Esophagus mucosa (tissue), 1 donor: ENCODE measurements around the gene GAK. TPM values are rescaled to one million over a fixed set of nuclear protein-coding genes. Genes with fewer than 3 reads are reported as not detected.

Experiments used
- ATAC-seq: fragments of 200-7000 bp; cut with Tn5 transposase; one replicate; pipeline ENCODE4 v1.9.1; 2020
- total RNA-seq: library from RNA; stranded (reverse); gene quantifications from one replicate; pipeline ENCODE4 v1.2.4, GENCODE V29; 2023
- donor health status: DM: yes; HTN: yes; CAD: no.

The GAK gene
- total RNA-seq, 1 donor from 2014 or later = 69.1 TPM

DNA sequence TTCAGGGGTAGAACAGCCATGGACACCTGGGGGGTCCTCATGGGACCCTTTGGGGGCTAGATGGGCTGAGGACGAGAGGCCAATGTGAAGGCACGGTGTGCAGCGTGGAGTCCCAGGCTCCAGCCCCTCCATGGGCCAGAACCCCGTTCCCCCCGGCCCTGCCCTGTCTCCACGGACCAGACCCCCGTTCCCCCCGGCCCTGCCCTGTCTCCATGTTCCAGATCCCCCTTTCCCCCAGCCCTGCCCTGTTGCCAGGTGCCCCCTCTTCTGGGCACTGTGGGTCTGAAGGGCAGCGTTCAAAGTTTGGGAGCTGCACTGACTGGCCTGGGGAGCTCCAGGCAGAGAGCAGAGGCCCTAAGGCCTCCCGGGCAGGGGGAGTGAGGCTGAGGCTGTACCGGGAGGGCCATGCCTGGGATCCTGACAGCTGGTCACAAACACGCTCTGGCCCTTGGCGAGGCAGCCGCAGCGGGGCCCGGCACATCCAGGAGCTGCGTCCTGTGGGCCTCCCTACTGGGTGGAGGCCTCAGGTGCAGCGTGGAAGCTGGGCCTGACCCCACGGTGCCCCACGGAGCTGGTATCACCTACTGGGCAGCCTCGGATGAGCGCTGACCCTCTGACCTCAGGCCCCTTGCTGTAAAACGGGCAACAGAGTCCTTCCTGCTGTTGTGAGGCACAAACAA, 32.4 kb upstream of the GAK start:
- ATAC-seq = no peak

DNA sequence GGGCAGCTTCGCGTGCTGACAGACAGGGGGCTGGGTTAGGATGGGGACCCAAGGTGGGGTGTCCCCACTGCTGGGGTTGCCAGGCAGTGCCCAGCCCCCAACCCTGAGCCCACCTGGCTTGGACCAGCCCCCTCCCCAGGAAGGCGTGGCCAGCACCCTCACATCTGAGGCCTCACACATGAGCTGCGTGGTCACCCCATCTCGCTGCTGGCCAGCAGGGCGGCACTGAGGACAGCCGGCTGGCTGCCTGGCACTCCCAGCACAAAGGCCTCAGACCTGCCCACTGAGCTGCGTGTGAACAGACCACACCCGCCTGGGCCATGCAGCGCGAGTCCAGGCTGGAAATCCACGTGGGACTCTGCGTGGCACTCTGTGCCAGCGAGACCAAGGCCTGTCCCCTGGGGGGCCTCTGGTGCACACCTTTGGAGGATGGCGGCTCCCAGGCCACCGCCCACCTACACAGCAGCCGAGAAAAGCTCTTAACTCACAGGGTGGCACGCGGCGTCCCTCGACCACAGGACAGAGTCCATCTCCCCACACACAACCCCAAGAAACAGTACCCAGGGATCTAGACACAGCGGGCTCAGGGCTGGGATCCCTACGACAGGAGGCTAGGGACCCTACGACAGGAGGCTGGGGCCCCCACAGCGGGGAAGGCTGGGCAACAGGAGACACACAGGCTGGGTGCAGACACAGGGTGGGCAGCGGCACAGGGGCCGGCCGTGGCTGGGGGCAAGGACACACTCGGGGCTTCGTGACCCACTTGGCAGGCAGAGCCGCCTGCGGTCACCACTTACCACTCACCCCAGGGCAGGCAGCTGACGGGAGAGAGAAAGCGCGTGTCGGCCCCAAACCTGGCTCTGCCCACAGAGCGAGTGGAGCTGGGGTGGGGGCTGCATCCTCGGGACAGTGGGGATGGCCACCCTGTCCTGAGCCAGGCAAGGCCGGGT, 31.4 kb upstream of the GAK start:
- peak; percentile 37 for ATAC-seq

DNA sequence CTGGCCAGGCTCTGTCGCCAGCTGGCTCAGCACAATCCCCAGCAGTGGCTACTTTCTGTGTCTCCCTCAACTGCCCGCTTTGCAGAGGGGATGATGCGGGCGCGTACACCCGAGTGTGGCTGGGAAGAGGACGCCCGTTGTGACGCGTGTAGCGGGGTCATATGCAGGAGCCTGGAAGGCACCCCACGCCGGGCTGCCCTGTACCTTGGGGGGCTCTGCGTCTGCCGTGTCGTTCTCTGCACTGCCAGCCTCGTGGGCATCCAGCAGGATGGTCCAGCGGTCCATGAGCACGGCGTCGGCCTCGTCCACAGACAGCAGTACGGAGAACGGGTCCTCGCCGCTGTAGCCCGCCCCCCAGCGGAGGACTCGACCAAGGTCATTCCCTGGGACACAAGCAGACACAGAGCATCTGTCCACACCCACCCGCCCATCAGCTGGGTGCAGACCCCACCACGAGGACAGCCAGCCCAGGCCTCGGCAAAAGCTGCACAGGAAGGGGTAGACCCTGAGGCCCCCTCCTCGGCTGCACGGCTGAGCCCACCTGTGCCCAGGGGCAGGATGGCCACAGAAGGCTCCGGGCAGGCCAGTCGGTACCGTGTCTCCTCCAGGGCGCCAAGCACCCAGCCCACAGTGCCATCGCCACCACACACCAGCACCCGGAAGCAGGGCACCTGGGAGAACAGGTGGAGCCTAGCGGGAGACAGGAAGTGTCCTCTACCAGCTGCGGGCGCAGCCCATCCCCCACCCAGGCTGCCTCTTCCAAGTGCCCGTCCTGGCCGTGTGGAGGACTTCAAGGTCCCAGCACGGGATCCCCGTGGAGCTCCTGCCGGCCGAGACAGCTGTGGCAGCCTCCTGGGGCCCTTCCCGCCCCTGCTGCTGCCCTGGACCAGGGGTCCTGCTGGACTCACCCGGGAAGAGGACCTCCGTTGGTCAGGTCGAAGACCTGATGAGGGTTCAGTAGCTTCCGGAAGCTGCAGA, 30.4 kb upstream of the GAK start:
- no peak for ATAC-seq

DNA sequence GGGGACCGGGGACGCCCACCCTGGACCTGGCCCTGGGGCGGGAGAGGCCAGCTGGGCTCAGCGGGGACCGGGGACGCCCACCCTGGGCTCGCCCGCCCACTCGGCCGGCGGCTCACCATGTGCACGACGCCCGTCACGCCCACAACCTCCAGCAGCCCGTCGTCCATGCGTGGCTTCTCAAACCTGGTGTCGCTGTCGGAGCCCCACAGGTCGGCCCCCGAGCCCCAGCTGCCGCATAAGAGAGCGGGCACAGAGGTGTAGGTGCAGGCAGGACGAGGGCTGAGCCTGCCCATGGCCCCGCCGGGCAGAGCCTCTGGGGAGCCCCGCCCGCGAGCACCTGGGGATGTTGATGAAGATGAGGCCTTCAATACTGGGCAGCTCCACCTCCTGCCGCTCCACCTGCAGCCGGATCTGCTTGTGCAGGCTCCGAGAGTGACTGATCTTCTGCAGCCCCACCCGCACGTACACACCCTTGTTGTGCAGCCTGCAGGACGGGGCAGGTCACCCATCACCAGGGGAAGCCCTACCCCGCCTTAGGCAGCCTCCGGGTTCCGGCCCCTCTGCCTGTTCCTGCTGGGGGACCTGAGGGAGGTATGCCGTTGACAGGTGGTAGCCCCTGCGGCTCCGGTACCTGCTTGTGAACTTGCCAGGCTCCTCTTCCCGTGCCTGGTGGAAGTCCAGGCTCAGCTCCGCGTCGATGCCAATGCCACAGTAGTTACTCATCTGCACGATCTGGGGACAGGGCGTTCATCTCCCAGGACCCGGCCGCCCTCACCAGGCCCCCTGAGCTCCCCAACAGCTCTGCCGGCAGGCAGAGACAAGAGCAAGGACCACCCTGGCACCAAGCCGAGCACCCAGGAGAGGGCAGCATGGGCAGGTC, 29.5 kb upstream of the GAK start:
- peak; percentile 89 for ATAC-seq

DNA sequence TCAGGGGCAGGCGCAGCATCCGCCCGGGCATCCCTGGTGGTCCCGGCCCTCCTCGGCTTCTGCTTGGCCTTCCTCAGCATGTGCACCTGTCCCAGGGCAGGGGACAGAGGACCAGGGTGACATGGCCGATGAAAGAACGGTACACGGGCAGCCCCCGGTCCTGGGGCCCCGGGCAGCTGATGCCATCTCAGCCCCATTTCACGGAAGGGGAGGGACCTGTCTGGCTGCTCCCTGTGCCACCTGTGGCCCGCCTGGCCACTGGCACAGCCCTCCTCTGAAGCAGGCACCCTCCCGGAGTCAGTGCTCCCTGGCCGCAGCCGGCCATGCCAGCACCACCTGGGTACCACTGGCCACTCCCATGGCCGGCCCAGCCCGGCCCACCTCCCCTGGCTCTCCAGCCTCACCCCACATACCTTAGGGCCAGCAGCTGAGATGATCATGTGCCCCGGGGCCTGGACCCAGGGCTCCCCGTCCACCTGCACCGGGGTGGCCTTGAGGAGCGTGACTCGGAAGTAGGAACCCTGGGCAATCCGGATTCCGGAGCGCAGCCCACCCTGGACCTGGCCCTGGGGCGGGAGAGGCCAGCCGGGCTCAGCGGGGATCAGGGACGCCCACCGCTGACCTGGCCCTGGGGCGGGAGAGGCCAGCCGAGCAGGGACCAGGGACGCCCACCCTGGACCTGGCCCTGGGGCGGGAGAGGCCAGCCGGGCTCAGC, 28.7 kb upstream of the GAK start:
- ATAC-seq = no peak

DNA sequence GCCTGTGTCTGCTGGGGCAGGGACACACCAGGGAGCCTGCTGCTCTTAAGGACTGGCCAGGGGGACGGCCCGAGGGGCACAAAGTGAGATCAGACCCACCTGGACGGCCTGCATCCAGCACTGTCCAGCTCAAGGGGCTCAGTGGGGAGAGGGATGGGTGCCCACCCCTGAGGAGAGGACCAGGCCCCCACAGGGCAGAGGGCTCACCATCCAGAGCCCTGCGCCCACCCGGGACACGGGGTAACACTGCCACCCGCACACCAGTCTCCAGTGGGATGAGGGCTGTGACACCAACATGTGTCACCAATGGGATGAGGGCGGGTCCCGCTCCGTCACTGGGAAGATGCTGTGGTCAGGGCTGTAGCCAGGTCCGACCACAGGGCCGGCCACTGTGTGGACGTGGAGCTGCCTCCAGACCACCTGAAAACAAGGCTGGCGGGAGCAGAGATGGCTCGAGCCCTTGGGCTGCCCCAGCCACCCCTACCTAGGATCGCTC, 28.1 kb upstream of the GAK start:
- ATAC-seq = no peak

DNA sequence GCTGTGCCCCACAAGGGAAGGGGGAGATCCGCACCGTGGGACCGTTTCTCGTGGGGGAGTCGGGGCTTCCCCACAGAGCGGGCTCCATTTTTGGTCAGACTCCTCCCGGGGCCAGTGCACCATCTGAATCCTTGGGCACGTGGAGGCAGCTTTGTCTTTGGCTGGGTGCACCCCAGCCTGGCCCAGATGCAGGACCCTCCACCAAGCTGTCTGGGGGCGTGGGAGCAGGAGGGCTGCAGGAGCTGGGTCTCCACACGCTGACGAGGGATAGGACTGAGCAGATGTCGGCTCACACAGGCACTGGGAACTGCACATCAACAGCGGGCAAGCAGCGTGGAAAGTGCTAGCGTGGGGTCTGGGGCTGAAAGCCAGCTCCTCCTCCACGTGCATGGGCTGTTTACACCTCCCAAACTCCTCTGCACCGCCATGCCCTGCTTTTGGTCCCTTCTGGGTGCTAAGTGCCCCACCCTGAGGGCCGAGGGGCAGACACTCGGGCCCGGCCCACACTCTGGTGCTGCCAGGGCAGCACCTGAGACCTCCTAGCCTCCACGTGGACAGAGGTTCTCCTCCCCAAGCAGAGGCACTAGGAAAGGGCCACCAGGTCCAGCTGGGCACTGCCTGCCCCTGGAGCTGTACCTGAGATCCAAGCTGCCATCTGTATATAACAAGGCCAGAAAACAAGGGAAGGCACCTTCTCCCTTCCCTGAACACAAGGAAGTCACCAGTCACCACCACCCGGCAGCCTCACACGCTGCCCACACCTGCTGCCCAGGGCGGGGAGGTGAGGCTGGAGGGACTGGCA, 27.4 kb upstream of the GAK start:
- no peak for ATAC-seq

DNA sequence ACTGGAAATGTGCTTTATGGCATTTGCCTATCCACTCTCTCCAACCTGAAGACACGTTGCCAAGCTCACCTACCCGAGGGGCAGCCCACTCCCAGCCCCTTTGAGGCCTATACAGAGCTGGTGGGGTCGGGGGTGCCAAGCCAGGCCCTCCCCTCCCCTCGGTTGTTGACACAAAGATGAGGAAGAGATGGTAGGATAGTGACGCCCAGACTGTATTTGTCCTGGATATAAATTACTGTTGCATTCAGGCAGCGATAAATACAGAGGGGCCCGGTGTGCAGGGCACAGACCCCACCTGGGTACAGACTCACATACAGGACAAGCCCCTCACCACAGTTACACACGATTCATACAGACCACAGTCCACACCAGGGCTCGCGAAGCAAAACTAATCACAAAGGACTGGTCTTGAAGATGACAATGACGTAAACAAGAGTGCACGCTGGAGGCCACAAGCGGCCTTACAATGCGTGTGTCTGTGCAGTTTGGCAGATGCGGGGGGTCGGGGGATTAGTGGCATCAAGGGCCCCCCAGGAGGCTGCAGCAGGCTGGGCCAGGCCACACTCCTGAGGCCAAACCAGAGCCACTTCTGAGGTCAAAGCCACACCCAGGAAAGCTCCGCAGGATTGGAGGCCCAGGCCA, 26.7 kb upstream of the GAK start:
- ATAC-seq = no peak

DNA sequence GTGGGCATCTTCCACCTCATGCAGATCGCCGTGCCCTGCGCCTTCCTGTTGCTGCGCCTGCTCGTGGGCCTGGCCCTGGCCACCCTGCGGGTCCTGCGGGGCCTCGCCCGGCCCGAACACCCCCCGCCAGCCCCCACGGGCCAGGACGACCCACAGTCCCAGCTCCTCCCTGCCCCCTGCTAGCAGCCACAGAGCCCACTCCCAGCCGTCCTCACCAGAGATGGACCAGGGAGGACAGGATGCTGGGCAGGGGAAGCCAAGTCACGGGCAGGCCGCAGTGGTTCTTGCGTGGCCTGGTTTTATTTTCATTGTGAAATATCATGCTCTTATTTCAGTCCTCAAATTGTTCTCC, 26.2 kb upstream of the GAK start:
- no peak for ATAC-seq

DNA sequence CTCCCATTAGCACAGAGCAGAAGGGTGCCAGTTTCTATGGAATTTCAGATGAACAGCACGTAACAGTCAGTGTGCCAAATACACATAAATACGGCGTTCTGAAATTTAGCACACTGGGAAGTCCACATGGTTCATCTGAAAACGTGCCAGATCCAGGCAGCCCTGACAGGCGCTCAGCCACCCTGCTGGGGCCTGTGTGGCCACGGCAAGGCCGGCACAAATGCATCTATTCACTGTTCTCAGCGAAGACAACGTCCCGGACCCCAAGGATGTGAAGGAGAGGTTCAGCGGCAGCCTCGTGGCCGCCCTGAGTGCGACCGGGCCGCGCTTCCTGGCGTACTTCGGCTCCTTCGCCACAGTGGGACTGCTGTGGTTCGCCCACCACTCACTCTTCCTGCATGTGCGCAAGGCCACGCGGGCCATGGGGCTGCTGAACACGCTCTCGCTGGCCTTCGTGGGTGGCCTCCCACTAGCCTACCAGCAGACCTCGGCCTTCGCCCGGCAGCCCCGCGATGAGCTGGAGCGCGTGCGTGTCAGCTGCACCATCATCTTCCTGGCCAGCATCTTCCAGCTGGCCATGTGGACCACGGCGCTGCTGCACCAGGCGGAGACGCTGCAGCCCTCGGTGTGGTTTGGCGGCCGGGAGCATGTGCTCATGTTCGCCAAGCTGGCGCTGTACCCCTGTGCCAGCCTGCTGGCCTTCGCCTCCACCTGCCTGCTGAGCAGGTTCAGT, 25.6 kb upstream of the GAK start:
- no peak for ATAC-seq

DNA sequence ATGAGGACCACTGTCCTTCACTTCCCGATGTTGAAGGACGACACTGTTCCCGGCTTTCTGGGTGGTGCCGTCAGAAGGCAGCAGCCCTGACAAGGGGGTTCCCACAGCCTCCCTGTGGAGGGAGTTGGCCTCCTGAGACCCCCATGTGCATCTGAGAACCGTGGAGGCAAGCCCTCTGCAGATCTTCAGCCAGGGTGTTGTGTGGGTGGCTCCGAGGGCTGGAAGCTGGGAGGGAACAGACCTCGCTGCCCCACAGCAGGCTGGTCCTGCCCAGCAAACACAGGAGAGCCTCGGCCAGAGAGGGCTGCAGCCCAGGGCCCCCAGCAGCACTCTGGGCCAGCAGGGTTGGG, 25.1 kb upstream of the GAK start:
- no peak for ATAC-seq

DNA sequence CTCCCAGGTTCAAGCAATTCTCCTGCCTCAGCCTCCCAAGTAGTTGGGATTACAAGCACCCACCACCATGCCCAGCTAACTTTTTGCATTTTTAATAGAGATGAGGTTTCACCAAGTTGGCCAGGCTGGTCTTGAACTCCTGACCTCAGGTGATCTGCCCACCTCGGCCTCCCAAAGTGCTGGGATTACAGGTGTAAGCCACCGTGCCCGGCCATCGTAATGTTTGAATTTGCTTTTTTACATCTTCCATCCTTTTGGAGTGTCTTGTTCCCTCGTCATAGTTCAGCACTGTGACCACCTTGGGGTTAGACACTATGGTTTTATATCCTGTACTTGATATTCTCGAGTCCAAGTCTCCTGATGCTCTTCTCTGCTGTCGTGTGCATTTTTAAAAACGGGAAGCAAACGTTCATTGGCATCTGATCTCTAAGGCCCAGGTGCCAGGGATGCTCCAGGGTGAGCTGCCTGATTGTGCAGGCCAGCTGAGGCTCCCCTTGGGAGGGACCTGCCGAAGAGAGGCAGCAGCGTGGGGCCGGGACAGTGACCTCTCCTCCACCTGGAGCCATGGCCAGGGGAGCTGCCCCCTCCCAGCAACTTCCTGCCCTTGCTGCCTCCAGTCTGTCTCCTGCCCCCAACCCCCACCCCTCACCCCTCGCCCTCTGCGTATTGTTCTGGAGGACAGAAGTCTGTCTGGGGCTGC, 24.6 kb upstream of the GAK start:
- ATAC-seq = no peak

DNA sequence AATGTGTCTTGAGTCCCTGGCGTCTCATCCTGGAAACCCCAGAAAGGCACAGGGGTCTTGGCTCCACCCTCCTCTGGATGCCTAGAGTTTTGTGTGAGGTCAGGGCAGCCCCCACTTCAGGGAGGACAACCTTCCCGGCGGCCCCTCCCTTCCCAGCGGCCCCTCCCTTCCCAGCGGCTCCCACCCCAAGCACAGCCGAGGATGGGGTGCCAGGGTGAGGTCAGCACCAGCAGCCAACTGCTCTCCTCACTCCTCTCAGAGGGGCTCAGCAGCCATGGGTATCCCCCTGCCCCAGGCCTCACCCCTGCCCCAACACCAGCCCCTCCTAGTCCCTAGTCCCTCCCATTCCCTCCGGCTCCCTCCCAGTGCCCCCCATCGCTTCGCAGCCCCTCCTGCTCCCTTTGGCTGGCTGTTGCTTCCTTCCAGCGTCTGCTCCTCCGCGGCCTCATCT, 23.8 kb upstream of the GAK start:
- no peak for ATAC-seq

DNA sequence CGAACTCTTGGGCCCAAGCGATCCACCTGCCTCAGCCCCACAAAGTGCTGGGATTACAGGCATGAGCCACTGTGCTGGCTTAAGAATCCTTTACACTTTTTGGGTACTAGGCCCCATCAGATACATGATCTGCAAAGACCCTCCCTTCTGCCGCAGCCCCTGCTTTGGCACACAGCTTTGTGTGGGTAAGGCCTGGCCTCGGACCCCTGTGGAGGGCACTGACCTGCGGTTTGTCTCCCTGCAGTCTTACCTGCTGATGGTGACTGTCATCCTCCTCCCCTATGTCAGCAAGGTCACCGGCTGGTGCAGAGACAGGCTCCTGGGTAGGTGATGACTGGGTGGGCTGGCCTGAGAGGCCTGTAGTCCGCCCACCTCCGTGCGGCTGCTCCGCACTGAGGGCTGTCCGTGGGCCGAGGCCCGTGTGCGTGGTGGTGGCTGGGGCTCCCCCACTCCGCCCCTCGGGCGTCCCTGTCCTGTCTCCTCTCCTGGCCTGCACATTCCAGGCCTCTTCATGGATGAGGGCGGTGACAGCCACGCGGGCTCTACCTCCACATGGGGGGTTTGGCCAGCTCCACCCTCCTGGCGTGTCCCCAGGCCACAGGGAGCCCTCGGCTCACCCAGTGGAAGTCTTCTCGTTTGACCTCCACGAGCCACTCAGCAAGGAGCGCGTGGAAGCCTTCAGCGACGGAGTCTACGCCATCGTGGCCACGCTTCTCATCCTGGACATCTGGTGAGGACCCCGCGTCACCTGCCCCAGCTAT, 23.2 kb upstream of the GAK start:
- ATAC-seq = no peak

DNA sequence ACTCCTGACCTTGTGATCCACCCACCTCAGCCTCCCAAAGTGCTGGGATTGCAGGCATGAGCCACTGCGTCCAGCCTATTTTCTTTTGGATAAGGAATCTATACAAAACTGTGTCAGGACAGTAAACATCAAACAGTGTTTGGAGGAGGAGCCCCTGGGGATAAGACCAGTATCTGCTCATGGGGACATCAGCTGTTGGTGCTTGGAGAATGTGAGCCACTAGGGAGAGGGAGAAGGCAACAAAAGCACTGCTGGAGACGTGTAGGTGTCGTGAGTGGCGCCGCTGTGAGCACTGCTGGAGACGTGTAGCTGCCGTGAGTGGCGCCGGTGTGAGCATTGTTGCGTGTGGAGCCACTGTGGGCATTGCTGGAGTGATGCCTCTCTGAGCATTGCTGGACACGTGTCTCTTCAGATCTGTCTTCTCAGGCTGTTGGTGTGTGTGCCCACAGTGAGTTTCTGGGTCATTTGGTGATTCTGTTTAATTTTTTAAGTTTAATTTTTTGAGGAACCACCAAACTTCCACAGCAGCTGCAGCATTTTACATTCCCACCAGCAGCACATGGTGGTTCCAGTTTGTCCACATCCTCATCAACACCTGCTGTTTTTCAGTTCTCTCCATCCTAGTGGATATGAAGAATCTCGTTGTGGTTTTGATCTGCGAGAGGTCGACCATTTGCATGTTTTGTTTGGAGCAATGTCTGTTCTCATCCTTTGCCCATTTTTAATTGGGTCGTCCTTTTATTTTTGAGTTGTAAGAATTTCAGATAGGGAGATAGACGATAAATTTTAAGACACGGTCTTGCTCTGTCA, 22.3 kb upstream of the GAK start:
- ATAC-seq = no peak

DNA sequence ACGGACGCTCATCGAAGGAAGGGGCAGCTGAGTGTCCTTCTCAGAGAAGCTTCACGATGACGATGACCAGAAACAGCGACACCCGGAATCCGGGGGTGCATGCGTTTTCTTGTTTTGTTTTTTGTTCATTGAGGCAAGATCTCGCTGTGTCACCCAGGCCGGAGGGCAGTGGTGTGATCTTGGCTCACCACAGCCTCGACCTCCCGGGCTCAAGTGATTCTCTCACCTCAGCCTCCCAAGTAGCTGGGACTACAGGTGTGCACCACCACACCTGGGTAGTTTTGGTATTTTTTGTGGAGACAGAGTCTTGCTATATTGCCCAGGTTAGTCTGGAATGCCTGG, 21.4 kb upstream of the GAK start:
- ATAC-seq = no peak
